PC-9 (cell line): Measurements from ENCODE around the gene CACNA1A. TPM values are rescaled to one million over a fixed set of nuclear protein-coding genes. Genes with fewer than 3 reads are reported as not detected.
A peak's percentile ranks its signal among the peaks of the same experiment; 100 is the strongest.

Experiments
- BruUV-seq: library from RNA; stranded (reverse); fragments of 400-500 nt; replicated peaks from 2 replicates; lab custom pipeline; 2021; lab: Mats Ljungman, UMichigan
- CTCF ChIA-PET: fragments of 300-600 bp; sonication (Branson Sonifier 250); formaldehyde crosslinking; loops from one replicate; lab custom pipeline; 2022; ENCODE audit warnings: antibody characterized with exemption; lab: Charles Lee
- POLR2A ChIA-PET: fragments of 300-600 bp; sonication (Branson Sonifier 250); formaldehyde crosslinking; loops from one replicate; lab custom pipeline; 2022; ENCODE audit warnings: antibody characterized with exemption; ENCODE audit not compliant: unreplicated experiment; lab: Charles Lee
- DNase-seq, 2 experiments: peaks; one replicate each; pipeline versions ENCODE4 v3.0.0 to v3.0.0-alpha.2; 2015 to 2022; ENCODE audit warnings: mixed read lengths in 1 of 2
- H2AFZ ChIP-seq: fragments of 200-600 bp; sonication (generic); 2 replicates; pipeline ENCODE4 v1.8.1; 2017; ENCODE audit warnings: antibody characterized with exemption
- H3F3A ChIP-seq: fragments of 200-600 bp; sonication (generic); 2 replicates; pipeline ENCODE4 v1.8.1; 2017; ENCODE audit warnings: antibody characterized with exemption, mild to moderate bottlenecking, low read depth; ENCODE audit not compliant: insufficient read depth
- H3K27ac ChIP-seq: fragments of 200-600 bp; sonication (generic); 2 replicates; pipeline ENCODE4 v1.6.1; 2016; ENCODE audit warnings: mixed run types
- H3K27me3 ChIP-seq: fragments of 200-600 bp; sonication (generic); 2 replicates; pipeline ENCODE4 v1.6.1; 2016; ENCODE audit warnings: low read depth, mixed run types; ENCODE audit not compliant: insufficient read depth
- H3K36me3 ChIP-seq: fragments of 200-600 bp; sonication (generic); 2 replicates; pipeline ENCODE4 v1.6.1; 2016; ENCODE audit warnings: low read depth, mixed run types
- H3K4me1 ChIP-seq: fragments of 200-600 bp; sonication (generic); replicated peaks from 2 replicates; pipeline ENCODE4 v1.6.1; 2016; ENCODE audit warnings: mixed run types; ENCODE audit not compliant: insufficient read depth
- H3K4me2 ChIP-seq: fragments of 200-600 bp; sonication (generic); 2 replicates; pipeline ENCODE4 v1.6.1; 2017; ENCODE audit warnings: mixed run types
- H3K4me3 ChIP-seq: fragments of 200-600 bp; sonication (generic); 2 replicates; pipeline ENCODE4 v1.6.1; 2016; ENCODE audit warnings: mixed run types
- H3K79me2 ChIP-seq: fragments of 200-600 bp; sonication (generic); 2 replicates; pipeline ENCODE4 v1.6.1; 2017; ENCODE audit warnings: low read depth, mixed run types
- H3K9me2 ChIP-seq: fragments of 200-600 bp; sonication (generic); 2 replicates; pipeline ENCODE4 v1.8.1; 2017; ENCODE audit warnings: mild to moderate bottlenecking; ENCODE audit not compliant: insufficient read depth
- H3K9me3 ChIP-seq: fragments of 200-600 bp; sonication (generic); 2 replicates; pipeline ENCODE4 v1.8.1; 2016; ENCODE audit warnings: low read depth; ENCODE audit not compliant: insufficient read depth
- H4K20me1 ChIP-seq: fragments of 200-600 bp; sonication (generic); 2 replicates; pipeline ENCODE4 v1.8.1; 2017; ENCODE audit not compliant: insufficient read depth
- CTCF ChIP-seq: fragments of 200-600 bp; sonication (generic); conservative IDR thresholded peaks from 2 replicates; pipeline ENCODE4 v1.6.1; 2017; ENCODE audit warnings: mixed run types, antibody characterized with exemption, mild to moderate bottlenecking, moderate library complexity
- EZH2 ChIP-seq: fragments of 200-600 bp; sonication (generic); IDR thresholded peaks from 2 replicates; pipeline ENCODE4 v1.8.0; 2017; ENCODE audit warnings: antibody characterized with exemption, low read depth
- intact Hi-C: fragments of 100-400 bp; cut with micrococcal nuclease; formaldehyde crosslinking; loops from one replicate; pipeline ENCODE4 v1.10.0; 2022; ENCODE audit not compliant: unreplicated experiment
- total RNA-seq: library from RNA; stranded (reverse); gene quantifications from 2 replicates; pipeline ENCODE4 v1.2.3, GENCODE V29; 2021

Gene CACNA1A
- total RNA-seq, 1 experiment from 2014 or later, result 0.35 TPM

DNA sequence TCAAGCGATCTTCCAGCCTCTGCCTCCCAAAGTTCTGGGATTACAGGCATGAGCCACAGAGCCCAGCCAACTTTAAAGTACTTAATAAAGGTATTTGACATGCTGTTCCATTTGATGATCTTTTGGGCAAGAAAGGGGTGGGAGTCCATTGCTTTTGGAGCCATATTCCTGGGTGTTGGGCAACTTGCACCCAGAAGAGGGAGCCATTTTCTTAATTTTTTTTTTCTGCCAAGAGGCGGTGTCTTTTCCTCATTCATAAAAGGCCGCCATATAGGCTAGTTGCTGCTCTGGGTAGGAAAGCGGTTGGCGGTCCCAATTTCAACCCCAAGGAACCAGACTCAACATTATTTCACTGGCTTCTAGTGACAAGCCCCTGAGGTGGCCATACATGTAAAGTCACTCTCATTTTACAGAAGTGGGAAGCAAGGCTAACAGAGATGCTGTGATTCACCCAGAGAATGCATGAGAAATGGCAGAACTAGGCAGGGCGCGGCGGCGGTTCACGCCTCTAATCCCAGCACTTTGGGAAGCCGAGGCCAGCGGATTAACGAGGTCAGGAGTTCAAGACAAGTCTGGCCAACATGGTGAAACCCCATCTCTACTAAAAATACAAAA is 139.6 kb downstream of the CACNA1A start:
- no peak overlapping the region for H3K4me3 ChIP-seq
- no peak overlapping the region for H3K27ac ChIP-seq
- H4K20me1 ChIP-seq, result no peaks in the 10 kb centered on the region; the same call in 1 of the 2 replicates
- no peaks in the 10 kb centered on the region for H3K9me3 ChIP-seq
- H2AFZ ChIP-seq, result no peak overlapping the region
- peaks cover 63% of the 10 kb centered on the region for H3K27me3 ChIP-seq
- no peak overlapping the region for H3K4me2 ChIP-seq
- no peaks in the 10 kb centered on the region for H3K9me2 ChIP-seq
- intact Hi-C loops, result loop anchor here (5.0 kb wide), 1 partner anchor 211 kb away; no protein-coding TSS in a partner anchor
- no peaks in the 10 kb centered on the region for H3K36me3 ChIP-seq
- BruUV-seq, result no TSS peak
- peak in 1 of 2 experiments; percentile 16 for DNase-seq
- H3K79me2 ChIP-seq, result no peaks in the 10 kb centered on the region
- CTCF ChIA-PET, result no interaction called here
- TF ChIP-seq CTCF (peak; percentile 61), EZH2 (no peak)
- no peaks in the 10 kb centered on the region for H3K4me1 ChIP-seq
- H3F3A ChIP-seq, result no peaks in the 10 kb centered on the region
- POLR2A ChIA-PET, result no interaction called here

DNA sequence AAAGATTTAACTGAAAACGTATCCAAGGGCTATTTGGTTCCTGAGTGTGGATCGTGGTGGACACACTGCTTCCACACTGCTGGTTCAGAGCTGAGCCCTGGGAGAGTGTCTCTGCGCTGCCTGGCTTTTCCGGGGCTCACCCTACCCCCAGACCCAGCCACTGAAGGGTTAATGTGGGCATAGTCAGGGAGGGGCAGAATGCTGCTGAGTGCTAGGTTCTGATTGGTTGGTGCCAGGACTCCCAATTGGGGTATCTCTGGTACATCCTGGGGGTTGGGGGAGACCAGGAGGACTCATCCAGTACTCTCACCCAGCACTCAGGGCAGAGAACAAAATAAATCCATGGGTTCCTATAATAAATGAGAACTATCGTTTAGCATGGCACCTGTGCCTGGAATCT is 142.3 kb downstream of the CACNA1A start:
- ChIA-PET POLR2A (no interaction called here), CTCF (no interaction called here)
- no peaks in the 10 kb centered on the region for H3K9me2 ChIP-seq

GRCh38 chr19:13363245-13363644 is 143.0 kb downstream of the CACNA1A start:
- H4K20me1 ChIP-seq, result no peaks in the 10 kb centered on the region
- no peaks in the 10 kb centered on the region for H3K9me2 ChIP-seq
- H3K4me2 ChIP-seq, result no peak overlapping the region
- no peaks in the 10 kb centered on the region for H3K79me2 ChIP-seq
- no TSS peak for BruUV-seq
- CTCF ChIA-PET, result no interaction called here
- no peak overlapping the region for H2AFZ ChIP-seq
- POLR2A ChIA-PET, result no interaction called here
- H3K27me3 ChIP-seq, result peaks cover 52% of the 10 kb centered on the region
- TF ChIP-seq EZH2 (no peak), CTCF (no peak)
- H3K4me3 ChIP-seq, result no peak overlapping the region
- no peaks in the 10 kb centered on the region for H3F3A ChIP-seq
- H3K27ac ChIP-seq, result no peak overlapping the region
- DNase-seq, result no peak
- H3K4me1 ChIP-seq, result no peaks in the 10 kb centered on the region
- no peaks in the 10 kb centered on the region for H3K9me3 ChIP-seq
- no peaks in the 10 kb centered on the region for H3K36me3 ChIP-seq
- intact Hi-C loops, result no loop called here

More for the DNA sequence above, 142.3 kb downstream of the CACNA1A start:
- Histone ChIP-seq H2AFZ (no peak overlapping the region), H3K27ac (no peak overlapping the region), H3K36me3 (no peaks in the 10 kb centered on the region), H3F3A (no peaks in the 10 kb centered on the region), H3K4me2 (no peak overlapping the region), H3K4me1 (no peaks in the 10 kb centered on the region), H4K20me1 (no peaks in the 10 kb centered on the region), H3K27me3 (peaks cover 50% of the 10 kb centered on the region), H3K9me3 (no peaks in the 10 kb centered on the region), H3K4me3 (no peak overlapping the region), H3K79me2 (no peaks in the 10 kb centered on the region)
- intact Hi-C loops, result no loop called here
- TF ChIP-seq CTCF (no peak), EZH2 (no peak)
- BruUV-seq, result no TSS peak
- no peak for DNase-seq
